ENCODE data around the gene S1PR2.
"Not testable (repeated sequence)": the region's sequence is repeated elsewhere in the genome, so short reads cannot be mapped to it uniquely, and the experiment has no call there.

The S1PR2 gene

GRCh38 chr19:10184636-10185035 is 46.5 kb downstream of the S1PR2 start:
- no peak for DNase-seq

GRCh38 chr19:10183926-10184325 is 47.2 kb downstream of the S1PR2 start:
- DNase-seq: no peak

GRCh38 chr19:10182847-10183246 is 48.3 kb downstream of the S1PR2 start:
- DNase-seq: no peak

GRCh38 chr19:10182076-10182475 is 49.1 kb downstream of the S1PR2 start:
- DNase-seq: no peak

- no peak for DNase-seq
Measured at GRCh38 chr19:10180459-10180858, 50.7 kb downstream of the S1PR2 start.

- not testable (repeated sequence) for DNase-seq
Measured at GRCh38 chr19:10180024-10180423, 51.1 kb downstream of the S1PR2 start.

GRCh38 chr19:10173527-10173926 is 57.6 kb downstream of the S1PR2 start:
- no peak for DNase-seq
